Right ventricle myocardium inferior (tissue), 1 donor: ENCODE data around the gene UBE2S. TPM values are rescaled to one million over a fixed set of nuclear protein-coding genes. Genes with fewer than 3 reads are reported as not detected.

Experiments used
- ATAC-seq: fragments of 200-7000 bp; cut with Tn5 transposase; one replicate; pipeline ENCODE4 v1.9.1; 2020; ENCODE audit warnings: mild to moderate bottlenecking, moderate library complexity
- DNase-seq: peaks from one replicate; pipeline ENCODE4 v3.0.0; 2021; ENCODE audit errors: missing footprints
- intact Hi-C: fragments of 100-400 bp; cut with DNase I; formaldehyde crosslinking; loops from one replicate; pipeline ENCODE4 v1.11.0; 2022
- total RNA-seq: library from RNA; stranded (reverse); fragmentation: NEBNext Ultra II Directional; extraction: Animal tissue kit (Norgen Biotek cat#: 25700); gene quantifications from one replicate; pipeline ENCODE4 v1.2.1, GENCODE V29; 2021
- donor health status: DM: no; HTN: yes; CAD: no; lungs with severe emphysema.

The UBE2S gene
- total RNA-seq, 1 donor from 2014 or later, result 31.2 TPM

- intact Hi-C loops, result no loop called here
- ATAC-seq, result no peak
Measured at GRCh38 chr19:55372316-55373081, 35.1 kb downstream of the UBE2S start.

DNA sequence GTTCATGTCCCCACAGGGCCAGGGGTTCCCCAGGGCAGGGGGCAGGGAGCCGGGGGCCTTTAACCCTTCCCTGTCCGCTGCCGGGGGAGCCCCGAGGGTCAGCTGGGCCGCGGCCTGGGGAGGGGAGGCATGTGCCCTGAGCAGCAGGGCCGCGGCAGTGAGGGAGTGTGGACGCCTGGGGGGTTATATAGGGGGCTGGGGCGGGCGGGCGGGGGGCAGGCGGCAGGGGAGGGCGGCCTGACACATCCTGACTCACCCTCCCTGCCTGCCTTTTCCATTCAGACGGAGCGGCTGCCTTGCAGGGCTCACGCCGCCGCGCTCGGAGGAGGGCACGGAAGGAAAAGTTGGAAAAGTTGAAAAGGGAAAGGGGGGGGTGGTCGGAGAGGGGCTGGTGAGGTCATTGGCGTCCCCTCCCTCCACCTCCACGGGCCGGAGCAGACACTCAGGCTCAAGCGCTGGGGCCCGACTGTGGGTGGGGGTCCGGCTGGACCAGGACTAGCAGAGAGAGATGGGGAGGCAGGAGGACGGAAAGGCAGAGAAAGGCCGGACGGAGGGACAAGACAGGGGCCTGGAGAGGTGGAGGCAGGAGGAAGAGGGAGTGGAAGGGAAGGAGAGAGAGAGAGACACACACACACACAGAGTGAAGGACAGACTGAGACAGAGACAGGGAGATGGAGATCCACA, 37.1 kb downstream of the UBE2S start, which contains the start of gene IL11:
TSS of gene IL11 (minus strand) at position 159 of the 684 bp plus-strand sequence. CDS start at position 6, 153 bp downstream.
- DNase-seq, result no peak
- intact Hi-C loops, result no loop called here
- ATAC-seq, result no peak

More at GRCh38 chr19:55372316-55373081, 35.1 kb downstream of the UBE2S start:
- DNase-seq, result no peak

- DNase-seq, result no peak
- ATAC-seq, result no peak
- intact Hi-C loops, result no loop called here
Measured at GRCh38 chr19:55369653-55370304, 37.8 kb downstream of the UBE2S start.

DNA sequence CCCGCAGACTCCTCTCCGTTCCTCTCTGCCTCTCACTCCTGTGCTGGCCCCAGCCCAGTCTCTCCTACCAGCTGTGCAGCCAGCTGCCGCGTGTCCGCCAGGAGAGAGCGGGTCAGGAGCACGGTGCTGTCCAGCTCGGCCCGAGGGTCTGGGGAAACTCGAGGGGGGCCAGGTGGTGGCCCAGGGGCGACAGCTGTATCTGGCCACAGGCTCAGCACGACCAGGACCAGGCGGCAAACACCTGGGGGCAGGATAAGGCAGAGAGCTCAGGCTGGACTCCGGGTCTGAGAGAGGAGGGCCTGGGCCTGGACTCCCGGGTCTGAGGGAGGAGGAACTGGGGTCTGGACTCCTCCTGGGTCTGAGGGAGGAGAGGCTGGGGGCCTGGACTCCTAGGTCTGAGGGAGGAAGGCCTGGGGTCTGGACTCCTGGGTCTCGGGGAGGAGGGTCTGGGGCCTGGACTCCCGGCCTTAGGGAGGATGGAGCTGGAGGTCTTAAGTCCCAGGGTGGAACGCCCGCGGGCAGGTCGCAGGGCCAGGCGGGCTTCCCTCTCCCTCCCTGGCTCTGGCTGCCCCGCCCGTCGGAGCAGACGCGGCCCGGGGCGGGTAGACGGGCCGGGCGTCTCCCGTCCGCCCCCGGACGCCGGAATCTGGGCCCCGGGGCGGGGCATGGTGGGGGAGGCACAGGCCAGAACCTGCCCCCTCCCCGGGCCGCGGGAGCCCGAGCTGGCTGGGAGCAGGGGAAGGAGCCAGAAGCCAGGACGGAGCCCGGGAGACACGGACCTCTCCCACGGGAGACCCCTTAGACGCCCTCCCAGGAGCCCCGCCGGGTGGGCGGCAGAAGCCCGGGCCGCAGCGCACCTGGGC, 38.7 kb downstream of the UBE2S start:
- no peak for DNase-seq
- intact Hi-C loops, result no loop called here
- ATAC-seq, result no peak

GRCh38 chr19:55368106-55368505, 39.5 kb downstream of the UBE2S start:
- DNase-seq, result no peak
- intact Hi-C loops, result no loop called here
- ATAC-seq, result no peak

DNA sequence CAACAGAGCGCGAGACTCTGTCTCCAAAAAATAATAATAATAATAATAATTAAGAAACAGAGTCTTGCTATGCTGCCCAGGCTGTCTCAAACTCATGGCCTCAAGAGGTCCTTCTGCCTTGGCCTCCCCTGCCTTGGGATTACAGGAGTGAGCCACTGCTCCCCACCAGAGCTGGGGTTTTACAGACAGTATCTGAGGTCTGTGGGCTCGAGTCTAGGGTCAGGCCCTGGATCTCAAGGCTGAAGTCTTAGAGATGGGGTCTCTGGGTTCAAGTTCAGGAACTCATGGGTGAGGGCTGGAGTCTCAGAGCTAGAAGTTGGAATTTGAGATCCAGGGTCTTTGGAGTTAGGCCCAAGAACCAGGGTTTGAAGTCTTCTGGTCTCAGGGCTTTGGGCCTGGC, 40.8 kb downstream of the UBE2S start:
- intact Hi-C loops, result no loop called here
- ATAC-seq, result no peak
- no peak for DNase-seq

DNA sequence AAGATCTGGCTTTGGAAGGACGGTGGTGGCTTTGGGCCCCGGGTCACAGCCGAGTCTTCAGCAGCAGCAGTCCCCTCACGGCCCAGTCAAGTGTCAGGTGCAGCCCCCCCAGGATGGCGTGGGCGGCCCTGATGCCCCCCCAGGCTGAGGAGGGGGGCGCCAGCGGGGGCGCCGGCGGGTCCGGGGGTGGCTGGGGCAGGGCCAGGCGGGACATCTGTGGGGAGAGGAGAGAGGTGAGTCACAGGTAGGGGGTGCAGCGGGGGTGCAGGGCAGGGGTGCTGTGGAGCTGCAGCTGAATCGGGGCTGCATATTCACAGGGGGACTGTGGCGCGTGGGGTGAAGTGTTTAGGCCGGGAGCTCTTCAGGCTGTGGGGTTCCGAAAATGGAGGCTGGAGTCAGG, 41.6 kb downstream of the UBE2S start:
- intact Hi-C loops, result no loop called here
- no peak for DNase-seq
- ATAC-seq, result no peak

DNA sequence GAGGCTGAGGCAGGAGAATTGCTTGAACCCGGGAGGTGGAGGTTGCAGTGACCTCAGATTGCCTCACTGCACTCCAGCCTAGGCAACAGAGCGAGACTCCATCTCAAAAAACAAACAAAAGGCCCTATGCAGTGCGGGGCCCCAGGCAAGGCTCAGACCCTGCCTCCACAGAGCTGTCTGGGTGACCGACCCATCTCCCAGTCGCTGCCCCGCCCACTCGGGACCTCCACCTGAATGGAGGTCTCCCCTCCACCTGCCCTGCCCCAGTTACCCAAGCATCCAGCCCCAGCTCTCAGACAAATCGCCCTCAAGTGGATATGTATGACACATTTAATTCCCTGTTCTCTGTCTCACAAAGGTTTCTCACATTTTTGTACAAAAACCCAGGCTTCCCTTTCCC, 42.3 kb downstream of the UBE2S start:
- intact Hi-C loops, result no loop called here
- ATAC-seq (no peak), DNase-seq (no peak)

DNA sequence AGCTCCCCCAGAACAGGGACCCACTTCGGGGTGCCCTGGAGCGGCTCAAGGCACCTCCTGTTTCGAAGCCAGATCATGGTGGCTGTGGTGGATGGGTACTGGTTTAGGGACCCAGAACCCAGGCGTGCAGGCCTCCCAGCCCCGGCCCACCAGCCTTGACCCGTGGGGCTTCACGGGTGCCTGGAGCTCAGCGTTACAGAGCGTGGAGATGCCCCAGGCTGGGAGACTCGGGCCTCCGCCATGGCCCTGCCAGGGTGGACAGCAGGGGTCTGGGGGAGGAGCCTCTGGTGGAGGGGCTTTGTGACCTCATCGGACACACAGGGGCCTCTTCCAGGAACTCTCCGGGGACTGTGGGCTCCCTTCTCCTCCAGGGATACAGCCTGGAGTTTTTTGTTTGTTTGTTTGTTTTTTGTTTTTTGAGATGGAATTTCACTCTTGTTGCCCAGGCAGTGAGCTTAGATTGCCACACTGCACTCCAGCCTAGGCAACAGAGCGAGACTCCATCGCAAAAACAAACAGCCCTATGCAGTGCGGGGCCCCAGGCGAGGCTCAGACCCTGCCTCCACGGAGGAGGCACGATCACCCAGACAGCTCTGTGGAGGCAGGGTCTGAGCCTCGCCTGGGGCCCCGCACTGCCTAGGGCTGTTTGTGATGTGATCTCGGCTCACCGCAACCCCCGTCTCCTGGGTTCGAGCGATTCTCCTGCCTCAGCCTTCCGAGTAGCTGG, 44.4 kb downstream of the UBE2S start, which contains the start of gene GARIN5B:
TSS of gene GARIN5B (minus strand) at position 271 of the 727 bp plus-strand sequence. CDS start at position 77, 194 bp downstream.
- intact Hi-C loops, result no loop called here
- ATAC-seq, result no peak
- no peak for DNase-seq

GRCh38 chr19:55362174-55362989, 45.2 kb downstream of the UBE2S start:
- DNase-seq (no peak), ATAC-seq (no peak)
- intact Hi-C loops, result no loop called here

DNA sequence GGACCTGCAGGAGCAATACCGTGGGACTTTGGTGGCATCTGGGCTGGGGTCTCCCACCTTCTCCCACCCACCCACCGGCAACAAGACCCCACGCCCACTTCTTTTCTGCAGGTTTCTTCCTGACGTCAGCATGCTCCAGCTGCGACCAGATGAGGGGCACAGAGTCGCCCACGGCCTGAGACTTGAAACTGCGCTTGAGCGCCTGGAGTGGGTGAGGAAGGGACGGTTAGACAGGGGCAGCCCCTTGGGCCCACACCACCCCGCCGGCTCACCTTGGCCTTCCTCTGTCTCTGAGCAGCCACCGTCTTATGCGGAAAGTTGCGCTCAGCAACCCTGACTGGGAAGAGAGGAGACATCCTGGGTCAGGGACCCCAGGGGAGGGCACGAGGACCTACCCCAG, 46.7 kb downstream of the UBE2S start:
- intact Hi-C loops, result no loop called here
- DNase-seq (no peak), ATAC-seq (no peak)

DNA sequence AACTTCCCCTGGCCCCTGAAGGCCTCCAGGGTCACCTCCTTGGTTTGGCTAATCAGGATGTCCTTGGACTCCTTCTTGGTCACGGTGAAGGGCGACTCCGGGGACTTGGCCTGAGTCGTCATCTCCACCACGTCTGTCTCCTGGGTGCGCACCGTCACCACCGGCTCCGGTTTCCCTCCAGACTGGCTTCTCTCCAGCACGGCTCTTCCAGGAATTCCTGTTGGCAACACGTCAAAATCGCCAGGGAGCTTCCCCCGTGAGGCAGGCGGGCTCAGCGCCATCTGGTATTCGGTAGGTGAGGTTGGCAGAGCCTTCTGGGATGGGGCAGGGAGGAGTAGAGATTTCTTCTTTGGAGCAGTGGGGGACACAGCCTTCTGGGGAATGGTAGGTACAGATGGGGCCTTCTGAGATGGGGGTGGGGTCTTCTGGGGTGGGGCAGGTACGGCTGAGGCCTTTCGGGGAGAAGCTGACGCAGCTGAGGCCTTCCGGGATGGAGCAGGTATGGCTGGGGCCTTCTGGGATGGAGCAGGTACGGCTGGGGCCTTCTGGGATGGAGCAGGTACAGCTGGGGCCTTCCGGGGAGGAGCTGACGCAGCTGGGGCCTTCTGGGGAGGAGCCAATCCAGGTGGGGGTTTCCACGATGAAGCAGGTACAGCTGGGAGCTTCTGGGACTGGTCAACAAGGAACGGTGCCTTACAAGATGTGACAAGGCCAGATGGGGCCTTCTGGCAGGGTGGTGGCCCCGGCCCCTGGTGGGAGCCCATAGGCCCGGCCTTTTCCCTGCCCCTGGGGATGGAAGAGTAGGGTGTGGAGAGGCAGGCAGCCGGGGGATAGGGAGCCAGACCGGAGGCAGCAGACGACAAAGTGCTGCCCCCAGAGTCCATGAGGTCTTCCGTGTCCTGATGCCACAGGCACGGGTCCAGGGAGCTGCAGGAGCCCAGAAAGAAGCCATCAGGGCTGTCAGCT, 48.4 kb downstream of the UBE2S start:
- ATAC-seq, result no peak
- intact Hi-C loops, result no loop called here
- DNase-seq, result no peak

DNA sequence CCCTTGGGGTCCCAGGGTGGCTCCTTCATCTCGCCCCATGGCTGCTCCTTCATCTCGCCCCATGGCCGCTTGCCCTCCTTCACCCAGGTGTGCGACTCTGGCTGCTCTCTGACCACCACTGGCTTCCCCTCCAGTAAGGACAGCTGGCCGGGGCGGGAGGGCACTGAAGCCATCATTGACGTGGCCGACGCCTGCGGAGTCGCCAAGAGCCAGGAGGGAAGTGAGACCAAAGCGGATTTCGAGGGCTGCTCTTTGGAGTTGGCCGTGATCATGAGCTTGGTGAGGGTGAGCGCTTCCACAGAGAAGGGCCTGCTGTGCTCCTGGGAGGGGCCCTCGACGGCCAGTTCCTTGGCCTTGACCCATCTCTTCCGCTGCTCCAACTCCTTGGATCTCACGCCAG, 49.1 kb downstream of the UBE2S start:
- ATAC-seq (no peak), DNase-seq (no peak)
- intact Hi-C loops, result no loop called here

- intact Hi-C loops, result no loop called here
- ATAC-seq, result no peak
- no peak for DNase-seq
Measured at GRCh38 chr19:55355213-55355821, 52.3 kb downstream of the UBE2S start.

- DNase-seq, result no peak
Measured at GRCh38 chr19:55354698-55355212, 52.8 kb downstream of the UBE2S start, which contains the start of gene COX6B2. COX6B2 (minus strand) TSS chr19:55354719; CDS start chr19:55354521, 198 bp downstream.

More at GRCh38 chr19:55354698-55355212, 52.8 kb downstream of the UBE2S start, which contains the start of gene COX6B2:
- ATAC-seq, result no peak
- intact Hi-C loops, result no loop called here
